GM12878 (cell line): ENCODE measurements around the gene ACTG1. TPM values are rescaled to one million over a fixed set of nuclear protein-coding genes. Genes with fewer than 3 reads are reported as not detected.
A peak's percentile ranks its signal among the peaks of the same experiment; 100 is the strongest.

Experiments
- ATAC-seq: fragments of 200-7000 bp; cut with Tn5 transposase; 3 replicates; pipeline ENCODE4 v1.9.1; 2020; ENCODE audit warnings: mild to moderate bottlenecking, moderate library complexity
- BruUV-seq: library from RNA; stranded (reverse); fragments of 400-500 nt; replicated peaks from 2 replicates; lab custom pipeline; 2021; lab: Mats Ljungman, UMichigan
- CTCF ChIA-PET: fragments of 300-600 bp; sonication (Branson Sonifier 250); formaldehyde crosslinking; extraction: SDS; loops from one replicate; lab custom pipeline; 2021; ENCODE audit warnings: inconsistent platforms; lab: Yijun Ruan, JAX
- POLR2A ChIA-PET: fragments of 350-600 bp; formaldehyde crosslinking; extraction: SDS; loops from one replicate; lab custom pipeline; 2021; ENCODE audit warnings: inconsistent platforms; lab: Charles Lee
- RAD21 ChIA-PET: fragments of 300-600 bp; sonication (Branson Sonifier 250); formaldehyde crosslinking; loops from one replicate; lab custom pipeline; 2023; ENCODE audit warnings: antibody characterized with exemption; ENCODE audit not compliant: unreplicated experiment; lab: Charles Lee
- SMC1A ChIA-PET: fragments of 300-600 bp; sonication (Branson Sonifier 250); formaldehyde crosslinking; loops from one replicate; lab custom pipeline; 2023; ENCODE audit not compliant: unreplicated experiment, uncharacterized antibody; lab: Charles Lee
- DNase-seq: peaks from one replicate; pipeline ENCODE4 v3.0.0-alpha.2; 2011; ENCODE audit warnings: low read depth, low spot score
- FAIRE-seq: peaks from 3 replicates; lab custom pipeline; 2011; peaks lifted over from hg19 to GRCh38; lab: Jason Lieb, UNC
- H2AFZ ChIP-seq: 2 replicates; pipeline ENCODE4 v1.6.0; 2011; ENCODE audit warnings: low read depth, low read length, control low read depth; ENCODE audit not compliant: control insufficient read depth
- H3K27ac ChIP-seq: 2 replicates; pipeline ENCODE4 v1.5.1; 2011; ENCODE audit warnings: control low read depth; ENCODE audit not compliant: control insufficient read depth, insufficient read depth
- H3K27me3 ChIP-seq, 2 experiments: replicated peaks in 1 of 2; 2 replicates each; pipeline versions ENCODE4 v1.6.0 to v1.6.1; 2011; ENCODE audit warnings: low read length in 1 of 2; ENCODE audit not compliant: control insufficient read depth in 2 of 2, insufficient read depth in 2 of 2
- H3K36me3 ChIP-seq, 2 experiments: 2 replicates each; pipeline ENCODE4 v1.5.1; 2011; ENCODE audit warnings: low read length in 1 of 2; ENCODE audit not compliant: control insufficient read depth in 2 of 2, insufficient read depth in 2 of 2
- H3K4me1 ChIP-seq: 2 replicates; pipeline ENCODE4 v1.6.1; 2011; ENCODE audit warnings: mild to moderate bottlenecking, low read length, moderate library complexity, mixed read lengths; ENCODE audit not compliant: control insufficient read depth, insufficient read depth
- H3K4me2 ChIP-seq: 2 replicates; pipeline ENCODE4 v1.6.0; 2011; ENCODE audit warnings: control low read depth; ENCODE audit not compliant: control insufficient read depth, insufficient read depth
- H3K4me3 ChIP-seq: fragments of 200-600 bp; sonication (generic); 2 replicates; pipeline ENCODE4 v1.5.1; 2016
- H3K79me2 ChIP-seq: 2 replicates; pipeline ENCODE4 v1.6.0; 2011; ENCODE audit warnings: low read length; ENCODE audit not compliant: control insufficient read depth, insufficient read depth
- H3K9ac ChIP-seq: 2 replicates; pipeline ENCODE4 v1.8.0; 2011; ENCODE audit warnings: low read length, control low read depth, mixed read lengths; ENCODE audit not compliant: control insufficient read depth, insufficient read depth
- H3K9me3 ChIP-seq: replicated peaks from 3 replicates; pipeline ENCODE4 v1.5.1; 2011; ENCODE audit warnings: mild to moderate bottlenecking, low read length; ENCODE audit not compliant: control insufficient read depth, insufficient read depth
- H4K20me1 ChIP-seq: 2 replicates; pipeline ENCODE4 v1.6.0; 2011; ENCODE audit not compliant: control insufficient read depth, insufficient read depth
- ATF7 ChIP-seq: fragments of 450-650 bp; IDR thresholded peaks from 2 replicates; pipeline ENCODE4 v1.6.1; 2016; ENCODE audit warnings: low read depth, mild to moderate bottlenecking
- BCLAF1 ChIP-seq: fragments of 450-650 bp; IDR thresholded peaks from 2 replicates; pipeline ENCODE4 v1.6.1; 2017; ENCODE audit warnings: antibody characterized with exemption, mild to moderate bottlenecking, moderate library complexity
- BHLHE40 ChIP-seq, 2 experiments: fragments of 450-650 bp in 1 of 2; IDR thresholded peaks; 2 replicates each; pipeline ENCODE4 v1.6.1; 2011 to 2017; ENCODE audit warnings: low read depth in 2 of 2, borderline replicate concordance in 1 of 2, improper control_type of control experiment in 1 of 2, low read length in 1 of 2, mild to moderate bottlenecking in 1 of 2
- CEBPB ChIP-seq, 2 experiments: fragments of 150-350 bp in 1 of 2; IDR thresholded peaks; 2 replicates each; pipeline ENCODE4 v1.6.1; 2012 to 2014; ENCODE audit warnings: low read depth in 2 of 2, low read length in 2 of 2, borderline replicate concordance in 1 of 2, inconsistent platforms in 1 of 2
- IKZF1 ChIP-seq: fragments of 450-650 bp; conservative IDR thresholded peaks from 2 replicates; pipeline ENCODE4 v1.6.1; 2017; ENCODE audit warnings: antibody characterized with exemption, mild to moderate bottlenecking
- IRF3 ChIP-seq: fragments of 450-650 bp; IDR thresholded peaks from 2 replicates; pipeline ENCODE4 v1.6.1; 2014; ENCODE audit warnings: mild to moderate bottlenecking
- KDM1A ChIP-seq: fragments of 200-600 bp; sonication (generic); IDR thresholded peaks from 2 replicates; pipeline ENCODE4 v1.6.1; 2016; ENCODE audit warnings: borderline replicate concordance
- NFYB ChIP-seq: IDR thresholded peaks from 2 replicates; pipeline ENCODE4 v1.6.1; 2011; ENCODE audit warnings: low read depth, mild to moderate bottlenecking, low read length, improper control_type of control experiment, moderate library complexity; ENCODE audit not compliant: insufficient read depth
- POLR2A ChIP-seq: IDR thresholded peaks from 2 replicates; pipeline ENCODE4 v1.6.1; 2011; ENCODE audit warnings: low read depth, mild to moderate bottlenecking, low read length
- RB1 ChIP-seq: fragments of 450-650 bp; formaldehyde crosslinking; IDR thresholded peaks from 2 replicates; pipeline ENCODE4 v1.6.1; 2017; ENCODE audit warnings: mild to moderate bottlenecking, borderline replicate concordance
- SP1 ChIP-seq: IDR thresholded peaks from one replicate; pipeline ENCODE4 v1.6.1; 2011; ENCODE audit warnings: low read depth, low read length
- SUPT20H ChIP-seq: IDR thresholded peaks from 2 replicates; pipeline ENCODE4 v1.6.1; 2011; ENCODE audit warnings: low read depth, mild to moderate bottlenecking, low read length, moderate library complexity, borderline replicate concordance; ENCODE audit not compliant: control insufficient read depth
- TCF3 ChIP-seq: IDR thresholded peaks from 2 replicates; pipeline ENCODE4 v1.6.1; 2012; ENCODE audit warnings: low read depth, mild to moderate bottlenecking, low read length, borderline replicate concordance; ENCODE audit not compliant: insufficient read depth
- ZZZ3 ChIP-seq: IDR thresholded peaks from 2 replicates; pipeline ENCODE4 v1.6.1; 2011; ENCODE audit warnings: low read depth; ENCODE audit not compliant: control insufficient read depth, insufficient read length
- WGBS: methylation state at CpG from one replicate; pipeline ENCODE4 v1.1.6; 2016; ENCODE audit warnings: low lambda C conversion rate; ENCODE audit not compliant: insufficient replicate concordance, insufficient coverage; ENCODE audit errors: missing lambda C conversion rate; 5-methylcytosine and 5-hydroxymethylcytosine counted together
- in situ Hi-C: fragments of 300-500 bp; cut with MboI; formaldehyde crosslinking; loops from 9 replicates; pipeline ENCODE4 v1.14.3; 2018; ENCODE audit warnings: mixed read lengths
- intact Hi-C: fragments of 100-400 bp; cut with micrococcal nuclease; formaldehyde crosslinking; loops from one replicate; pipeline ENCODE4 v1.14.2; 2022; ENCODE audit not compliant: unreplicated experiment
- polyA plus RNA-seq, 11 experiments: library from polyadenylated mRNA; depleted of rRNA in 4 of 11; unstranded in 6 of 11; stranded (reverse) in 5 of 11; fragments of >200 nt; fragmentation: Nextera tagmentation in 4 of 11; fragmentation: Illumina TruSeq in 1 of 11; extraction: Ambion mirVana in 4 of 11; extraction: Trizol in 1 of 11; gene quantifications; 1 replicate in 1 of 11; 2 replicates in 10 of 11; pipeline versions ENCODE4 v1.2.1 to v1.2.3, GENCODE V29; 2011 to 2016; ENCODE audit warnings: inconsistent platforms in 2 of 11, missing spikeins in 2 of 11, low read depth in 1 of 11
- total RNA-seq, 4 experiments: library from RNA; depleted of rRNA in 3 of 4; stranded (reverse); fragments of >200 nt in 3 of 4; fragmentation: Illumina TruSeq in 1 of 4; extraction: Trizol in 1 of 4; gene quantifications; 2 replicates each; pipeline versions ENCODE4 v1.2.1 to v1.2.3, GENCODE V29; 2013 to 2021

ACTG1 gene
- total and polyA plus RNA-seq, 10 of the 15 experiments (the other 5 are each of a cell fraction or from before 2014, with no cell fraction given) = 810 to 6,105 (median 3,650) TPM

DNA sequence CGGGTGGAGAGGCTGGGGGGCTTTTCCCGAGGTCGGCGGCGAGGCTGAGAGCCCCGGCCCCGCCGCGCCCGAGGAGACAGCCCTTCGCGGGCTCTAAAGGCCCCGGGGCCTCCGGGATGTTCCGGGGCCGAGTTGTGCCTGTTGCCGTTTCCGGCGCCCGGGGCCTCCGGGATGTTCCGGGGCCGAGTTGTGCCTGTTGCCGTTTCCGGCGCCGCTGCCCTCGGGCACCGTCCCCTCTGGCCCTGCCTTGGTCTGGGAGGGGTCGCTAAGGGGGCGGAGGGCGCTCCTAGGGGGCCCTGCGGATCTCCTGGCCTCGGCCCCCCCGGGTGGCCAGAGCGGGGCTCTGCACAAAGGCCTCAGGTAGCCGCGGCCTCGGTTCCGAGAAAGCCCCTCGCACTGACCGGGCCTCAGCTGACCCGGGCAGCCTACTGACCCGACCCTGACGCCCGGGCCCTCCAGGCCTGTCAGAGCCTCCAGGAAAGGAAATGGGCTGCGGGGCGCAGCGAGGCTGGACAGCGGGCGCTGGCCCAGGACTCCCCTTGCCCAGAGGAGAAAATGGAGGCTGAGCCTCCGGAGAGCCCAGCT is 24.2 kb downstream of the ACTG1 start (continued):
- TF ChIP-seq KDM1A (no peak), CEBPB (IDR thresholded peaks at IDR 0.05; ENCODE audit: borderline replicate concordance in 1 of 2, low read depth in 2 of 2, low read length in 2 of 2) (no peak), IRF3 (no peak), ZZZ3 (no peak), RB1 (no peak), BCLAF1 (no peak)

GRCh38 chr17:81487487-81488275 is 24.9 kb downstream of the ACTG1 start:
- no TSS peak for BruUV-seq
- in situ Hi-C loops (loop anchor here (25.0 kb wide), 1 partner anchor 350 kb away; no protein-coding TSS in a partner anchor), intact Hi-C loops (no loop called here)
- Histone ChIP-seq H3K27ac (no peak overlapping the region), H3K4me2 (peak overlapping the region; percentile 79; the same call in 1 of the 2 replicates), H3K9ac (no peak overlapping the region), H4K20me1 (no peaks in the 10 kb centered on the region), H3K27me3 (peaks cover 9 to 10% of the 10 kb centered on the region in 2 experiments), H3K36me3 (no peaks in the 10 kb centered on the region), H3K4me3 (no peak overlapping the region; the same call in 1 of the 2 replicates), H3K4me1 (peaks cover 12% of the 10 kb centered on the region), H3K9me3 (no peaks in the 10 kb centered on the region), H3K79me2 (no peaks in the 10 kb centered on the region), H2AFZ (peak overlapping the region; percentile 77)
- 44% methylated on average over 73 of the region's 87 CpGs for WGBS
- ChIA-PET RAD21 (no interaction called here), CTCF (no interaction called here), SMC1A (no interaction called here), POLR2A (no interaction called here)
- FAIRE-seq = no peak
- ATAC-seq = peak; percentile 22
- no peak for TF ChIP-seq SP1
- no peak for TF ChIP-seq TCF3
- peak; percentile 77 for TF ChIP-seq POLR2A
- TF ChIP-seq IKZF1 = 0 out of 2 replicates have a peak, but pooled peaks have one; percentile 13
- TF ChIP-seq NFYB = peak; percentile 40; the same call in 1 of the 2 replicates
- no peak for TF ChIP-seq SUPT20H
- no peak for TF ChIP-seq ATF7
- peak in 1 of 2 experiments; percentile 47; a peak in 1 of 4 replicates for TF ChIP-seq BHLHE40 (IDR thresholded peaks at IDR 0.05; ENCODE audit: borderline replicate concordance in 1 of 2, low read depth in 2 of 2, low read length in 1 of 2)
- DNase-seq = no peak
